ENCODE results near the gene IZUMO1.

GRCh38 chr19:48716562-48717291, 30.0 kb downstream of the IZUMO1 start:
- no peak for TF ChIP-seq CTCF (IDR thresholded peaks at IDR 0.05)
- no peak for TF ChIP-seq EZH2 (IDR thresholded peaks at IDR 0.05)
- TF ChIP-seq EZH2phosphoT487 (IDR thresholded peaks at IDR 0.05), result no peak

All from neural progenitor cell (in vitro differentiated cells).